ENCODE data around the gene MROH8. TPM values are rescaled to one million over a fixed set of nuclear protein-coding genes. Genes with fewer than 3 reads are reported as not detected.

Gene MROH8
- total RNA-seq (5.8 and 7.8 TPM in 2 replicates), polyA plus RNA-seq (12.1 and 13.3 TPM in 2 replicates)

GRCh38 chr20:37178839-37179682, at the start of gene MROH8, which contains the start of gene RPN2:
Gene MROH8, minus strand, starts transcription at chr20:37179548.
Gene RPN2, plus strand, starts transcription at chr20:37179330. Its CDS starts 27 bp downstream, at chr20:37179357.
- TF ChIP-seq CTCF (IDR thresholded peaks at IDR 0.05; ENCODE audit: low read depth, low read length): no peak
- peak; percentile 98 to 99 for DNase-seq (ENCODE audit: low read depth in 1 of 2, low spot score in 1 of 2)
- no peaks in the 10 kb centered on the region for H3K27me3 ChIP-seq
- no peaks in the 10 kb centered on the region for H3K9me3 ChIP-seq (ENCODE audit: low read depth)
- no peaks in the 10 kb centered on the region for H3K4me1 ChIP-seq (ENCODE audit: low read depth)
- H3K27ac ChIP-seq: peak within 1 kb of the TSS; percentile 99
- H3K4me3 ChIP-seq: peak within 1 kb of the TSS; percentile 61
- peaks cover 6% of the 10 kb centered on the region for H3K36me3 ChIP-seq

- TF ChIP-seq CTCF (IDR thresholded peaks at IDR 0.05; ENCODE audit: low read depth, low read length): no peak
- Histone ChIP-seq H3K4me3 (no peak overlapping the region), H3K27ac (peak overlapping the region; percentile 27), H3K4me1 (ENCODE audit: low read depth) (peaks cover 29% of the 10 kb centered on the region), H3K27me3 (no peaks in the 10 kb centered on the region), H3K36me3 (peaks cover 72% of the 10 kb centered on the region), H3K9me3 (ENCODE audit: low read depth) (no peaks in the 10 kb centered on the region)
- DNase-seq (ENCODE audit: low read depth in 1 of 2, low spot score in 1 of 2): no peak
These were observed 49.3 kb upstream of the MROH8 start for GRCh38 chr20:37228656-37229055.

GRCh38 chr20:37228082-37228481, 48.7 kb upstream of the MROH8 start:
- no peaks in the 10 kb centered on the region for H3K27me3 ChIP-seq
- no peaks in the 10 kb centered on the region for H3K9me3 ChIP-seq (ENCODE audit: low read depth)
- peak overlapping the region; percentile 27 for H3K27ac ChIP-seq
- H3K4me3 ChIP-seq: no peak overlapping the region
- no peak for TF ChIP-seq CTCF (IDR thresholded peaks at IDR 0.05; ENCODE audit: low read depth, low read length)
- peaks cover 67% of the 10 kb centered on the region for H3K36me3 ChIP-seq
- no peak for DNase-seq (ENCODE audit: low read depth in 1 of 2, low spot score in 1 of 2)
- H3K4me1 ChIP-seq (ENCODE audit: low read depth): peaks cover 34% of the 10 kb centered on the region

GRCh38 chr20:37226889-37227288, 47.5 kb upstream of the MROH8 start:
- Histone ChIP-seq H3K36me3 (peaks cover 56% of the 10 kb centered on the region), H3K4me3 (no peak overlapping the region), H3K27me3 (no peaks in the 10 kb centered on the region), H3K27ac (peak overlapping the region; percentile 25), H3K9me3 (ENCODE audit: low read depth) (no peaks in the 10 kb centered on the region), H3K4me1 (ENCODE audit: low read depth) (peaks cover 40% of the 10 kb centered on the region)
- DNase-seq (ENCODE audit: low read depth in 1 of 2, low spot score in 1 of 2): peak in 1 of 2 donors; percentile 73
- TF ChIP-seq CTCF (IDR thresholded peaks at IDR 0.05; ENCODE audit: low read depth, low read length): no peak

GRCh38 chr20:37225146-37225545, 45.8 kb upstream of the MROH8 start:
- peaks cover 43% of the 10 kb centered on the region for H3K36me3 ChIP-seq
- TF ChIP-seq CTCF (IDR thresholded peaks at IDR 0.05; ENCODE audit: low read depth, low read length): no peak

More at GRCh38 chr20:37225146-37225545, 45.8 kb upstream of the MROH8 start:
- peak overlapping the region; percentile 74 for H3K27ac ChIP-seq
- H3K4me1 ChIP-seq (ENCODE audit: low read depth): peaks cover 40% of the 10 kb centered on the region
- H3K9me3 ChIP-seq (ENCODE audit: low read depth): no peaks in the 10 kb centered on the region
- no peak overlapping the region for H3K4me3 ChIP-seq
- no peak for DNase-seq (ENCODE audit: low read depth in 1 of 2, low spot score in 1 of 2)
- H3K27me3 ChIP-seq: no peaks in the 10 kb centered on the region

Data from cardiac muscle cell (in vitro differentiated cells and primary cell).